ENCODE measurements around the gene NELFA. TPM values are rescaled to one million over a fixed set of nuclear protein-coding genes. Genes with fewer than 3 reads are reported as not detected.
A peak's percentile ranks its signal among the peaks of the same experiment; 100 is the strongest.

The NELFA gene
- total RNA-seq, 1 experiment from 2014 or later = 55.0 TPM

GRCh38 chr4:1996866-1997611, 11.7 kb downstream of the NELFA start:
- no peak overlapping the region for H3K56ac ChIP-seq (ENCODE audit: insufficient read length, low read depth, low read length)
- DNase-seq = no peak
- H3K27ac ChIP-seq (ENCODE audit: insufficient read length, low read depth, low read length) = no peak overlapping the region
- Mint-ChIP-seq H3K4me1 (peaks cover 27 to 29% of the 10 kb centered on the region in 2 experiments), H3K36me3 (ENCODE audit: insufficient read depth in 1 of 3, low read depth in 3 of 3) (peaks cover 27 to 31% (median 29%) of the 10 kb centered on the region in 3 experiments), H3K27me3 (ENCODE audit: low read depth) (no peaks in the 10 kb centered on the region; the same call in 1 of the 2 replicates), H3K27ac (peak overlapping the region in 1 of 3 experiments; percentile 42; a peak in 1 of 7 replicates), H3K9me3 (peaks cover 11% of the 10 kb centered on the region in 2 experiments; a peak in 4 of 5 replicates), H3K4me3 (no peak overlapping the region)
- no peak overlapping the region for H2BK120ac ChIP-seq (ENCODE audit: low read depth, low read length, poor library complexity, severe bottlenecking)
- peaks cover 10% of the 10 kb centered on the region for H3K79me1 ChIP-seq (ENCODE audit: insufficient read depth, low read depth, low read length, poor library complexity, severe bottlenecking)
- no peak overlapping the region for H2BK12ac ChIP-seq (ENCODE audit: insufficient read length, low read depth, low read length)
- no peaks in the 10 kb centered on the region for H3K4me1 ChIP-seq (ENCODE audit: insufficient read depth, low read length)
- H2AK5ac ChIP-seq (ENCODE audit: insufficient read length, low read length) = no peak overlapping the region
- H2BK15ac ChIP-seq (ENCODE audit: low read depth, low read length) = no peak overlapping the region
- no peak overlapping the region for H3K4me2 ChIP-seq (ENCODE audit: insufficient read depth, insufficient read length, low read length)
- H4K8ac ChIP-seq (replicated peaks; ENCODE audit: insufficient read length, low read depth, low read length) = no peak overlapping the region
- H3K27me3 ChIP-seq (ENCODE audit: insufficient read depth, low read length) = no peaks in the 10 kb centered on the region
- H3K79me2 ChIP-seq (ENCODE audit: insufficient read depth, low read length) = peaks cover 24% of the 10 kb centered on the region
- no peak overlapping the region for H2AFZ ChIP-seq (ENCODE audit: low read length)
- H3K9ac ChIP-seq (ENCODE audit: extremely low read depth, insufficient read length, low read length) = no peak overlapping the region
- H3K9me3 ChIP-seq (ENCODE audit: control insufficient read depth, low read depth, low read length) = no peaks in the 10 kb centered on the region
- H4K5ac ChIP-seq (ENCODE audit: insufficient read length, low read depth, low read length) = no peak overlapping the region
- H2BK20ac ChIP-seq (ENCODE audit: low read depth, low read length, poor library complexity, severe bottlenecking) = no peak overlapping the region
- no peak overlapping the region for H3T11ph ChIP-seq (ENCODE audit: low read length)
- no peak overlapping the region for H3K18ac ChIP-seq (ENCODE audit: insufficient read length, low read depth, low read length)
- no peak overlapping the region for H3K23ac ChIP-seq (ENCODE audit: insufficient read length, low read depth, low read length)
- no peak for TF ChIP-seq CTCF (conservative IDR thresholded peaks at IDR 0.05)
- no peaks in the 10 kb centered on the region for H3K23me2 ChIP-seq (ENCODE audit: insufficient read length, low read depth, low read length, poor library complexity, severe bottlenecking)
- H3K4ac ChIP-seq (ENCODE audit: low read depth, low read length) = no peak overlapping the region
- no CpG with 5 or more reads among the region's 3 CpGs for WGBS (ENCODE audit: extremely low coverage, insufficient read length, low lambda C conversion rate)
- no peak overlapping the region for H4K91ac ChIP-seq (ENCODE audit: insufficient read length, low read depth, low read length)
- H3K14ac ChIP-seq (ENCODE audit: insufficient read depth, low read length) = no peak overlapping the region
- no peaks in the 10 kb centered on the region for H4K20me1 ChIP-seq (ENCODE audit: control insufficient read depth, insufficient read depth, insufficient read length)
- no peak overlapping the region for H2BK5ac ChIP-seq (ENCODE audit: insufficient read length, low read length)

All from H9 (cell line).